Measurements from ENCODE around the gene CASQ2.

- TF ChIP-seq, protein P1, sequence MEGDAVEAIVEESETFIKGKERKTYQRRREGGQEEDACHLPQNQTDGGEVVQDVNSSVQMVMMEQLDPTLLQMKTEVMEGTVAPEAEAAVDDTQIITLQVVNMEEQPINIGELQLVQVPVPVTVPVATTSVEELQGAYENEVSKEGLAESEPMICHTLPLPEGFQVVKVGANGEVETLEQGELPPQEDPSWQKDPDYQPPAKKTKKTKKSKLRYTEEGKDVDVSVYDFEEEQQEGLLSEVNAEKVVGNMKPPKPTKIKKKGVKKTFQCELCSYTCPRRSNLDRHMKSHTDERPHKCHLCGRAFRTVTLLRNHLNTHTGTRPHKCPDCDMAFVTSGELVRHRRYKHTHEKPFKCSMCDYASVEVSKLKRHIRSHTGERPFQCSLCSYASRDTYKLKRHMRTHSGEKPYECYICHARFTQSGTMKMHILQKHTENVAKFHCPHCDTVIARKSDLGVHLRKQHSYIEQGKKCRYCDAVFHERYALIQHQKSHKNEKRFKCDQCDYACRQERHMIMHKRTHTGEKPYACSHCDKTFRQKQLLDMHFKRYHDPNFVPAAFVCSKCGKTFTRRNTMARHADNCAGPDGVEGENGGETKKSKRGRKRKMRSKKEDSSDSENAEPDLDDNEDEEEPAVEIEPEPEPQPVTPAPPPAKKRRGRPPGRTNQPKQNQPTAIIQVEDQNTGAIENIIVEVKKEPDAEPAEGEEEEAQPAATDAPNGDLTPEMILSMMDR (IDR thresholded peaks at IDR 0.05), result no peak
- TF ChIP-seq POLR2A (IDR thresholded peaks at IDR 0.05), result no peak
Measured at GRCh38 chr1:115753361-115753760, 15.2 kb downstream of the CASQ2 start.
